VCaP (cell line): ENCODE measurements around the gene TMTC2.

Experiments
- H3K27ac ChIP-seq: fragments of 450-650 bp; 2 replicates; pipeline ENCODE4 v1.5.1; 2017
- TF ChIP-seq, protein P1 (sequence below): fragments of 450-650 bp; conservative IDR thresholded peaks from 2 replicates; pipeline ENCODE4 v1.5.1; 2017; ENCODE audit warnings: mild to moderate bottlenecking, moderate library complexity

Gene TMTC2

DNA sequence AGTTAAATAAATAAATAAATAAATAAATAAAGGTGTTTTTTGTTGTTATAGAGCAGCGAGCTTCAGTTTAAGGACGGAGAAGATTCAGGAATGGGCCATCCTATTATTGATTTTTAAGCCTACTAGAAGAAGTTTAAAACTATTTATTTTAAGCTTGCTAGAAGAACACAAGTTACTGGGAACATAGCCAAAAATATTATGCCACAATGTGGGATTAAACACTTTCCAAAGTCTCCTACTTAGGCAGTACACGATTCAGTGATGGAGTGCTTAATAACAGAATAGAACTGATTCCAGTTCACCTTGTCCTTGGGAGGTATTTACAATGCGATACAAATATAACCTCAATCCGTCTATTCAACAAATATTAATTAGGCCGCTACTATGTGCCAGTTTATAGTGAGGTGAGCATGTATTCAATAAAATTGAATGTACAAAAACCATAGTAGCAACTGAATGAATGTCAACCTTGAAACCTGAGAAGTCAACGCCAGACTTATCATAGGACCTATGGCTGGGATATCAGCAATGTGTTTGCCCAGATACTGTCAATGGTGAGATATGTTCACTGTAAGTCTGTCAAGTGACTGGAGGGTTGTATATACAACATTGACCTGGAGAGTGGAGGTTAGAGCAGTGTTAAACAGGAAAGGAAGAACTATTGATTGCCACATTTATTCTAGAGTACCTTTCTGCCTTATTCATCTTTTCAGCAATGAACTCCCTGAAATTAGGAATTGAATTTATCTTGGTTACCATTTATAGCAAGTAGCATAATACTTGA lies 486.4 kb downstream of the TMTC2 start:
- TF ChIP-seq, protein P1, sequence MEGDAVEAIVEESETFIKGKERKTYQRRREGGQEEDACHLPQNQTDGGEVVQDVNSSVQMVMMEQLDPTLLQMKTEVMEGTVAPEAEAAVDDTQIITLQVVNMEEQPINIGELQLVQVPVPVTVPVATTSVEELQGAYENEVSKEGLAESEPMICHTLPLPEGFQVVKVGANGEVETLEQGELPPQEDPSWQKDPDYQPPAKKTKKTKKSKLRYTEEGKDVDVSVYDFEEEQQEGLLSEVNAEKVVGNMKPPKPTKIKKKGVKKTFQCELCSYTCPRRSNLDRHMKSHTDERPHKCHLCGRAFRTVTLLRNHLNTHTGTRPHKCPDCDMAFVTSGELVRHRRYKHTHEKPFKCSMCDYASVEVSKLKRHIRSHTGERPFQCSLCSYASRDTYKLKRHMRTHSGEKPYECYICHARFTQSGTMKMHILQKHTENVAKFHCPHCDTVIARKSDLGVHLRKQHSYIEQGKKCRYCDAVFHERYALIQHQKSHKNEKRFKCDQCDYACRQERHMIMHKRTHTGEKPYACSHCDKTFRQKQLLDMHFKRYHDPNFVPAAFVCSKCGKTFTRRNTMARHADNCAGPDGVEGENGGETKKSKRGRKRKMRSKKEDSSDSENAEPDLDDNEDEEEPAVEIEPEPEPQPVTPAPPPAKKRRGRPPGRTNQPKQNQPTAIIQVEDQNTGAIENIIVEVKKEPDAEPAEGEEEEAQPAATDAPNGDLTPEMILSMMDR = no peak
- no peak overlapping the region for H3K27ac ChIP-seq

DNA sequence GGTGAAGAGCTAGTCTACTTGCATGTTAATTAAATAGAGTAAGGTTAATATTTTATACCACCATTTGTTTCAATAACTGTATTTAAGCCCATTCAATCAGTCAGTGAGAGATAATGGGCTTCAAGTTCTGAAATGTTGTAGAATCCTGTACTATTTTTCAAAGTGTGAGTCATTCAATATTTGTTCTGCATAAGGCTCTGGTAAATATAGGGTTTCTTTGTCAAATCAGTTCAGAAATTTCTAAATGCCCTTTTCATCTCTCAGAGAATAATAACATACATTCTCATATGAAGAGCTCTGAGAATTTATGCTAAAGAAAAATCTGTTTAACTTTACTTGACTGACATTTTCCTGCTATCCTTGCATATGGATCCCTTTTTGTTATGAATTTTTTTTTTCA lies 493.3 kb downstream of the TMTC2 start:
- no peak overlapping the region for H3K27ac ChIP-seq
- TF ChIP-seq, protein P1 = no peak

DNA sequence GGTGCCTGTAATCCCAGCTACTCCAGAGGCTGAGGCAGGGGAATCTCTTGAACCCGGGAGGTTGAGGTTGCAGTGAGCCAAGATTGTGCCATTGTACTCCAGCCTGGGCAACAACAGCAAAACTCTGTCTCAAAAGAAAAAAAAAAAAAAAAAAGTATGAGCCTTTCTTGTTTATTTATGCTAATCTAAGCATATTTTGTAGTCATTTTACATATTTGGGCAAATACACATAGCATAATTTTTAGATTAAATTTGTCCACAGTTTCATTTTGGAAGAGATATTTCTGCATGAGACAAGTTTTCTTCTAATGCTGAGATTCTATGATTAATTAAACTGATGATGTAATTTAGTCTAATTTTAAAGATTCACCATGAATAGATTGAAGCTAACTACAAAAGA lies 494.4 kb downstream of the TMTC2 start:
- TF ChIP-seq, protein P1 = no peak
- H3K27ac ChIP-seq = no peak overlapping the region; the same call in 1 of the 2 replicates

DNA sequence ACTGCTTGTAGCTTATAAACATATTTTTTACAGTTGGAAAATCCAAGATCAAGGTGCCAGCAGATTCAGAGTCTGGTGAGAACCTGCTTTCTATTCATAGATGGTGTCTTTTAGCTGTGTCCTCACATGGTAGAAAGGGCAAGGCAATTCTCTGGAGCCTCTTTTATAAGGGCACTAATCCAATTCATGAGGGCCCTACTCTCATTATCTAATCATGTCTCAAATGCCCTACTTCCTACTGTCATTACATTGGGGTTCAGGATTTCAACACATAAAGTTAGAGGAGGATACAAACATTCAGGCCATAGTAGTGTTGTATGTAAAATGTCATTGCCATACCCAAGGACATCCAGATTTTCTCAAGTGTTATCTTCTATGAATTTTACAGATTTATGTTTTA lies 496.4 kb downstream of the TMTC2 start:
- TF ChIP-seq, protein P1 = no peak
- H3K27ac ChIP-seq = peak overlapping the region; percentile 66
